A549 treated with RU486 at 1 μM for 4 hours (cell line): Measurements from ENCODE around the gene MSANTD2. TPM values are rescaled to one million over a fixed set of nuclear protein-coding genes. Genes with fewer than 3 reads are reported as not detected.

Source experiments
- total RNA-seq: library from RNA; stranded (reverse); fragments of 200-300 nt; extraction: Qiagen RNA extraction; gene quantifications from 5 replicates; pipeline ENCODE4 v1.2.3, GENCODE V29; 2022; ENCODE audit warnings: low read depth

MSANTD2 gene
- 4.4 to 5.7 TPM (median 5.0 TPM) in 5 replicates for total RNA-seq

DNA sequence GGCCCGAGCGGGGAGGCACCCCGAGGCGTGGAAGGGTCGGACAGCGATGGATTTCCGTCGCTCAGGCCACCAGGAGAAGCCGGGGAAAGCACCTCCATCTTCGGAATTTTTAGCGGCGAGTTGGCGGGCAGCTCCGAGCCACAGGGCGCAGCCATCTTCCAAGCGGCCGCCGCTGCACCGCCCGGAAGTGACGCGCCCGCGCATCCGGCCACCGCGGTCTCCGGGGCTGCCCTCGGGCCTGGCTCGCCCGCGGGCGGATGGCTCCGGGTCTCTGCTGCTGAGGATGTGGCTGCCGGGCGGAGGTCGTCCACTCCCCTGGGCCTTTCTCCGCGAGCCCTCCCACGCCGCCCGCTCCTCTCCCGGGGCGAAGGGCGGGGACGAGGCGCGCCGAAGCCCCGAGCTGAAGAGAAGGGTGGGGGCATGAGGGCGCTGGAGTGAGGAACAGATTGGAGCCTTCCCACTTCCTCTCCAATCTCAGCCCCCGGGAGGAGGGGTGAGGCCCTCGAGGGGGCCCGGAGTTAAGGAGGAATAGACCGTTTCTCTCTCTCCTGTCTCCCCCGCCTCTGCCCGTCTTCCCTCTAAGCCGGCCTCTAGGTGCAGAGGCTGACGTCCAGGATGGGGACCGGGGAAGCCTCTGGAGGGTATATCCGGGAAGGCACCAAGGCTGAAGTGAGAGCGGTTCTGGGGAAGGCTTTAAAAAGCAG lies at the start of gene MSANTD2:
Gene MSANTD2, minus strand, starts transcription at position 181 of the 704 bp plus-strand sequence. Its CDS starts 26 bp downstream, at position 155.

DNA sequence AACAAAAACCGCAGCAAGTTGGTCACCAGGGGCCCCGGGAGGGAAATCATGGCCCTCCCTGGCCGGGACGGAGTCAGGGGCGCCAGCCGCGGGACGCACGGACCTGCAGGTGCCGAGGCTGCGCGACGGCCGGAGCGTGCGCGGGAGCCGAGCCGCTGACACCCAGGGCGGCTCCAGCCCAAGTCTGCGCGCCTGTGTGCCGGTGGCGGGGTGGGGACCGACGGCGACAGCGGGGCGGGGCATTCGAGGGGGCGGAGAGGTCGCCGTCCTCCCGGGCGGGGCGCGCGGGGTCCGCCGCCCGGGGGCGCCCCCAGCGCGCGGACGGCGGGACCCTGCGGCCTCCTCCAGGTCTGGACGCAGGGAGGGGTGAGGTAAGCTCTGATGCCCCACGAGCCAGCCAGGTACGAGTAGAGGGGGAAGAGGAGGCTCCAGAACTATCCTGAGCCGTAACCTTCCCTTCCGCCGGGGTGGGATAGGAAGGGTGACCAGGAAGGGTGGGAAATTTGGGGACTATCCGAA lies 38.0 kb downstream of the MSANTD2 start, which contains the start of gene ESAM:
Gene ESAM, minus strand, starts transcription at position 186 of the 519 bp plus-strand sequence. Its CDS starts 136 bp downstream, at position 50.

DNA sequence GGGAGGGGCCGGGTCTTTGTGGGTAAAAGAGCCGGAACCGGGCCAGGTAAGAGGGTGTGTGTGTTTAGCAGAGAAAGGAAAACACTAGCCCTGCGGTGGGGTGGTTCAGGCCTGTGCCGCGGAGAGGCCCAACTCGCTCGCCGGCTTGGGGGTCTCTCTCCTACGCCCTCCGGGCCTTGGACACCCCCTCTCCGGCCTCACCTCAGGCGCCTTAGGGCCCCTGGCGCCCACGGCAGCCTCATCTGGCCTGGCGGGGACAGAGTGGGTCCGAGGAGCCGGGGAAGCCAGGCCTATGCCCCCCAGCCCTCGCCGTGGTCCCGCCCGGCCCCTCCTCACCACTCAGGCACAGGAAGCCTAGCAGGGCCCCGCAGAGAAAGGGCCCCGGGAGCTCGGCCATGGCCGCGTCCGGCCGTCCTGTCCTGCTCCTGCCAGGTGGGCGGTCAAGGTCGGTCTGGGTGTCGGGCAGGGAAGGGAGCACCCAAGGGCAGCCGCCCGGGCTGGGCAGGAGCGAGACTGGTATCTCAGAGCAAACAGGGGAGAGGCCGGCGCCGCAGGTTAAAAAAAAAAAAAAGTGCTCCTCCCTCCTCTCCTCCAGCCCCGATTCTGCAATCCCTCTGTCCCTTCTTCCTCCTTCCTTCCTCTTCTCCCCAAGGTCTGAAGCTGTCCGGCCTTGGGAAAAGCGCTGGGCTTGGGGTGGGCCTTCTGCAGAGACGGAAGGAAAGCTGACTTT lies 48.3 kb downstream of the MSANTD2 start, which contains the start of gene VSIG2:
Gene VSIG2, minus strand, starts transcription at position 515 of the 730 bp plus-strand sequence. Its CDS starts 118 bp downstream, at position 397.

DNA sequence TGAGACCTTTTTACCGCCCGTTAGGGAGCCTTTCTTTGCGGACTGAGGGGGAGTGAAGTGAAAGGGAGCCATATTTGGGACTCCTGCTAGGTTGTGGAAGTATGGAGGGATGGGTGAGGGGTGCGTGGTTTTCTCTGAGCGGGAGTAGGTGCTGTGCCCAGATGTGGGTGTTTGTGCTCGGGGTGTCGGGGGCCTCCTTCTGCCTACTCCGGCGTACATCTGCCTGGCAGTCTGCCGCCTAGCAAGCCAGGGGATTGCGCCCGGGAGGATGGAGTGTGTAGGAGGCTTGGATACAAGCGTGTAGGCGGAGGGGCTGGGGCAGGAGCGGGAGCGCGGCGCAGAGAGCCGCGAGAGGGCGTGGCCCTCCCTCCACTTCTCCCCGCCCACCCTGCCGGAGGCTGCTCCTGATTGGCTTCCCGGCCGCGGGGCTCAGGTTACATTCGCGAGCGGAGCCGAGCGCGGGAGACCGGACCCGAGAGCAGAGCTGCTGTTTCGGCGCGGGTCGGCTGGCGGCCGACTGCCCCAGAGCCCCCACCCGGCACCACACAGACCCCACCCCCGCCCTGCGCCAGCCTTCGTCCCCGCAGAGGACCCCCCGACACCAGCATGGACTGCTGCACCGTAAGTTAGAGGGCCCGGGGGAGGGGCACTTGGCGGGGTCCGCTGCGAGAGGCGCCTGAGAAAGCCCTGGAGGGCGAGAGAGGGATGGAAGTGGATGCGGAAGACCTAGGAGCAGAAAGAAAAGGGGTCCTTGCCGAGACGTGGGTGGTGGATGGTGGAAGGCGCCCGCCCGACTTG lies 60.5 kb downstream of the MSANTD2 start, which contains the start of gene NRGN:
Gene NRGN, plus strand, starts transcription at position 464 of the 798 bp plus-strand sequence. Its CDS starts 143 bp downstream, at position 607.

Other genes starting within 250 kb of the MSANTD2 start
- not detected in 5 replicates for gene OR8A1, start 230.4 kb downstream of the MSANTD2 start, total RNA-seq
- not detected in 5 replicates for gene PANX3, start 189.0 kb downstream of the MSANTD2 start, total RNA-seq
- 15.3 to 22.0 TPM (median 16.6 TPM) in 5 replicates for gene TBRG1, start 177.5 kb downstream of the MSANTD2 start, total RNA-seq
- 11.7 to 15.4 TPM (median 14.0 TPM) in 5 replicates for gene SIAE, start 126.7 kb downstream of the MSANTD2 start, total RNA-seq
- 16.4 to 29.5 TPM (median 20.7 TPM) in 5 replicates for gene SPA17, start 126.5 kb downstream of the MSANTD2 start, total RNA-seq
- gene NRGN, start 60.5 kb downstream of the MSANTD2 start, total RNA-seq: 6.3 to 12.3 TPM (median 11.2 TPM) in 5 replicates
- 0.23 TPM in 1 of 5 replicates, not detected in the others for gene VSIG2, start 48.2 kb downstream of the MSANTD2 start, total RNA-seq
- 8.7 to 13.3 TPM (median 12.2 TPM) in 5 replicates for gene ESAM, start 38.1 kb downstream of the MSANTD2 start, total RNA-seq
- gene ROBO3, start 65.0 kb upstream of the MSANTD2 start, total RNA-seq: 2.3 to 3.2 TPM (median 2.7 TPM) in 5 replicates
- 0.02 TPM in 1 of 5 replicates, not detected in the others for gene ROBO4, start 97.5 kb upstream of the MSANTD2 start, total RNA-seq
- gene HEPN1, start 118.8 kb upstream of the MSANTD2 start, total RNA-seq: not detected in 5 replicates
- not detected in 5 replicates for gene HEPACAM, start 135.6 kb upstream of the MSANTD2 start, total RNA-seq
- gene CCDC15, start 153.8 kb upstream of the MSANTD2 start, total RNA-seq: 0.39 to 0.71 TPM (median 0.55 TPM) in 5 replicates